Activated B cell treated with CpG ODN at 0.5 μM for 24 hours (primary cell): ENCODE measurements around the gene PCP4L1. TPM values are rescaled to one million over a fixed set of nuclear protein-coding genes. Genes with fewer than 3 reads are reported as not detected.
A peak's percentile ranks its signal among the peaks of the same experiment; 100 is the strongest.
"Not testable (repeated sequence)": the region's sequence is repeated elsewhere in the genome, so short reads cannot be mapped to it uniquely, and the experiment has no call there.

Experiments used
- ATAC-seq: fragments of 200-7000 bp; cut with Tn5 transposase; one replicate; pipeline ENCODE4 v1.10.0; 2021; ENCODE audit warnings: low read depth, mild to moderate bottlenecking, moderate library complexity
- CTCF ChIA-PET: fragments of 350-600 bp; sonication (Branson Sonifier 250); formaldehyde crosslinking; loops from one replicate; lab custom pipeline; 2021; ENCODE audit warnings: antibody characterized with exemption; lab: Charles Lee
- POLR2A ChIA-PET: fragments of 350-600 bp; sonication (Branson Sonifier 250); formaldehyde crosslinking; loops from one replicate; lab custom pipeline; 2021; ENCODE audit warnings: antibody characterized with exemption; lab: Charles Lee
- DNase-seq: peaks from one replicate; pipeline ENCODE4 v3.0.0; 2022
- H3K27ac Mint-ChIP-seq: one replicate; pipeline ENCODE4 v1.8.0; 2020; ENCODE audit warnings: mixed read lengths
- H3K27me3 Mint-ChIP-seq: one replicate; pipeline ENCODE4 v1.8.0; 2021; ENCODE audit warnings: mixed read lengths
- H3K36me3 Mint-ChIP-seq: one replicate; pipeline ENCODE4 v1.8.0; 2021; ENCODE audit warnings: low read depth, mixed read lengths
- H3K4me1 Mint-ChIP-seq: one replicate; pipeline ENCODE4 v1.8.0; 2021; ENCODE audit warnings: mixed read lengths
- H3K4me3 Mint-ChIP-seq: one replicate; pipeline ENCODE4 v1.8.0; 2020; ENCODE audit warnings: mild to moderate bottlenecking, mixed read lengths
- H3K9me3 Mint-ChIP-seq: one replicate; pipeline ENCODE4 v1.8.0; 2020; ENCODE audit warnings: mixed read lengths
- intact Hi-C: fragments of 100-400 bp; cut with micrococcal nuclease; formaldehyde crosslinking; loops from one replicate; pipeline ENCODE4 v1.15.1; 2024
- total RNA-seq: library from RNA; stranded (reverse); gene quantifications from 2 replicates; pipeline ENCODE4 v1.2.3, GENCODE V29; 2022
- TF ChIP-seq, protein P1 (sequence below): fragments of 200-600 bp; IDR thresholded peaks from one replicate; pipeline ENCODE4 v1.8.0; 2022; ENCODE audit warnings: antibody characterized with exemption, mild to moderate bottlenecking

PCP4L1 gene
- total RNA-seq, 1 donor from 2014 or later, result not detected

DNA sequence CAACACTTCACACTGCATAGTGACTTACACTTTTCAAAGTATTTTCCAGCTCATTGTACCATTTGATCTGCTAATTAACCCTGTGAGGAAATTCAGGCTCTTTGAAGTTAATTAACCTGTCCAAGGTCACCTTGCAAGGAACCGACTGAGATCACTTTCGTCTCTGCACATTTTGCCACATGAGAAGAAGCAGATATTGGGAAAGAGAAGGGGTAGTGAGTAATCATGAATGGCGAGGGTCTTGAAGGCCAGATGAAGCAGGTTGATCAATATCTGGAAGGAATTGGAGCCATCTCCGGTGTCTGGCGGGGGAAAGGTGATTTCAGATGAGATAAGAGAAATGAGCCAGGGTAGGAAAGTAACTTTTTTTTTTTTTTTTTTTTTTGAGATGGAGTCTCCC lies 38.5 kb upstream of the PCP4L1 start:
- no peaks in the 10 kb centered on the region for H3K9me3 Mint-ChIP-seq
- H3K27me3 Mint-ChIP-seq, result peaks cover 37% of the 10 kb centered on the region
- DNase-seq, result no peak
- TF ChIP-seq, protein P1, sequence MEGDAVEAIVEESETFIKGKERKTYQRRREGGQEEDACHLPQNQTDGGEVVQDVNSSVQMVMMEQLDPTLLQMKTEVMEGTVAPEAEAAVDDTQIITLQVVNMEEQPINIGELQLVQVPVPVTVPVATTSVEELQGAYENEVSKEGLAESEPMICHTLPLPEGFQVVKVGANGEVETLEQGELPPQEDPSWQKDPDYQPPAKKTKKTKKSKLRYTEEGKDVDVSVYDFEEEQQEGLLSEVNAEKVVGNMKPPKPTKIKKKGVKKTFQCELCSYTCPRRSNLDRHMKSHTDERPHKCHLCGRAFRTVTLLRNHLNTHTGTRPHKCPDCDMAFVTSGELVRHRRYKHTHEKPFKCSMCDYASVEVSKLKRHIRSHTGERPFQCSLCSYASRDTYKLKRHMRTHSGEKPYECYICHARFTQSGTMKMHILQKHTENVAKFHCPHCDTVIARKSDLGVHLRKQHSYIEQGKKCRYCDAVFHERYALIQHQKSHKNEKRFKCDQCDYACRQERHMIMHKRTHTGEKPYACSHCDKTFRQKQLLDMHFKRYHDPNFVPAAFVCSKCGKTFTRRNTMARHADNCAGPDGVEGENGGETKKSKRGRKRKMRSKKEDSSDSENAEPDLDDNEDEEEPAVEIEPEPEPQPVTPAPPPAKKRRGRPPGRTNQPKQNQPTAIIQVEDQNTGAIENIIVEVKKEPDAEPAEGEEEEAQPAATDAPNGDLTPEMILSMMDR, result no peak
- no peak overlapping the region for H3K27ac Mint-ChIP-seq
- CTCF ChIA-PET, result no interaction called here
- peaks cover 21% of the 10 kb centered on the region for H3K4me1 Mint-ChIP-seq
- ATAC-seq, result no peak
- intact Hi-C loops, result no loop called here
- peaks cover 2% of the 10 kb centered on the region for H3K36me3 Mint-ChIP-seq
- no peak overlapping the region for H3K4me3 Mint-ChIP-seq
- POLR2A ChIA-PET, result interaction anchor here (0.9 to 1.8 kb wide), 4 partner anchors 9 to 54 kb away, joined by 3 to 5 read pairs (median 4); partner anchors contain the start of genes NDUFS2 and PPOX

DNA sequence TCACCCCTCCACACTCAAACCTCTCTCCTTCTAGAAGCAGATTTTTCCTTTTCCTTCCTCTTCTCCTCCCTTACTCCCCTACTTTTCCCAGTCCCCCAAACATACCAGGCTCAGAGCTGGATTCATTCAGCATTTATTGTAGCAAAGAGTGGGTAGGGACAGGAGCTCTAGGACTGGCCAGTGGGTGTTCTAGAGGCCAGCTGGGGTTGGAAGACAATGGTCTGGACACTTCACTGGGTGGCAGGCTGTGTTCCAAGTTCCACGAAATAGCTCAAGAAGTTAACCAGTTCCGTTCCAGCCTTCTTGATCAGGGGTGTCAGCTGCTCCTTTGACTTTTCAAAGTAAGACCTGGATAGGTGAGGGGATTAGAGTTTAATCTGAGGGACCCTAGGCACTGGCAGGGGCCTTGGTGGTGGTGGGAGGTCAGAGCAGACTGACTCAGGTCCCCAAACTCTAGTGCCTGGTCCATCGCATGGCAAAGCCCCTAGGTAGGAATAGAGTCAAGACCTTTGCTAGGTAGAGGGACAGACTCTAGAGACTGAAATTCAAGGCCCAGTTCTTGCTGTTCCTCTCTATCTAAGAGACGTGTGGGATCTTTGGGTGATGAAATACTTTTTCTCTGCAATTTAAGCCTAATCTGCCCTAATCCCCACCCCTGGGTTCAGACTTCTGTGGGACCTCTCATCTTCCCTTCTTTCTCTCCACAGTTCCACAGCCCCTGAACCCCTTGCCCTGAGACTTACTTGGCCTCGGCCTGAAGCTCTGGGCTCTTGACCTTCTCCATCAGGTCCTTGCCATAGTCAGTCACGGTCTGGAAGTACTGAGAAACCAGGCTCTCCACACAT lies 36.1 kb upstream of the PCP4L1 start:
- TF ChIP-seq, protein P1, result no peak
- peaks cover 31% of the 10 kb centered on the region for H3K4me1 Mint-ChIP-seq
- H3K4me3 Mint-ChIP-seq, result no peak overlapping the region
- CTCF ChIA-PET, result interaction anchor here (0.6 to 1.9 kb wide), 3 partner anchors 11 to 160 kb away, joined by 3 to 5 read pairs (median 3); no protein-coding TSS in a partner anchor
- no peak overlapping the region for H3K27ac Mint-ChIP-seq
- H3K36me3 Mint-ChIP-seq, result peaks cover 3% of the 10 kb centered on the region
- ATAC-seq (no peak), DNase-seq (no peak)
- no peaks in the 10 kb centered on the region for H3K9me3 Mint-ChIP-seq
- intact Hi-C loops, result no loop called here
- POLR2A ChIA-PET, result interaction anchor here (0.7 to 1.2 kb wide), 3 partner anchors 14 to 19 kb away, joined by 3 to 4 read pairs (median 3); no protein-coding TSS in a partner anchor
- peaks cover 37% of the 10 kb centered on the region for H3K27me3 Mint-ChIP-seq

DNA sequence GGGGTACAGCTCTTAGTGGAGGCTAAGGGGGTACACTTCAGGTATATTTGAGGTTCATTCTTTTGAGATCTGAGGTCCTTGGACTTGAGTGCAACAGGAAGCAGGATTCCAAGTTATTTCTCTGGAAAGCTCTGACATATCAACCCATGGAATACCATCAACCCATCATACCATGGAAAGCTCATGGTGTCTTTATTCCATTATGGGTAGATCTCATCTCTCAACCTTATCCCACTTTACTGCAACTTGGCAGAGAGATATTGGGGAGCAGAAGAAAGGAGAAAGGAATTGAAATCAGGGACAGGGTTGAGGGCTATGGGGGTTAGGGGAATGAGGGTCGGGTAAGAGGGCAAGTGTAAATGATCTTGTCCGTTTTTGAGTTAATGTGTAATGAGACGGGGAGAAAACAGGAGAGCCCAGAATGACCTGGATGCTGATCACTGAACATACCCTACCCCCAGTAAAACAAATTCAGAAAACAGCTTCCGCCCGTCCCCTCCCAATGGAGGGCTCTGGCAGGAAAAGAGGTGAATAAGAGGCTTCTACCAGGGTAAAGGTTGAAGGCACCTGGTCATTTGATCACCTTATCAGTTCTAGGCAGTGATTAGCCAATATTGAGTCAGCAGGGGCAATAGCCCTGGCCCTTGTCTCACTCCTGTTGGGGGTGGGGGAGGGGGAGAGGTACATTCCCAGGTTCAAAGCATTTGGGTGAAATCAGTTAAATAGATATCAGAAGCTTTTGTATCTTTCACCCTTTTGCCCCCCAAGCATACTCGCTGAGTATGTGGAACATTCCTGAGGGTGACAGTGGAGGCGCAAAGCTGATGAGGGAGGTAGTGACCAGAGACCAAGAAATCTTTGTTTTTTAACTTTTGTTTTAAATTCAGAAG lies 34.5 kb upstream of the PCP4L1 start:
- Mint-ChIP-seq H3K4me3 (no peak overlapping the region), H3K36me3 (peaks cover 17% of the 10 kb centered on the region), H3K27ac (no peak overlapping the region), H3K27me3 (peaks cover 37% of the 10 kb centered on the region), H3K4me1 (peaks cover 29% of the 10 kb centered on the region), H3K9me3 (no peaks in the 10 kb centered on the region)
- POLR2A ChIA-PET, result interaction anchor here (0.5 kb wide), 2 partner anchors 166 to 518 kb away, joined by 3 to 6 read pairs; no protein-coding TSS in a partner anchor
- TF ChIP-seq, protein P1, result no peak
- intact Hi-C loops, result loop anchor here (2.0 kb wide), 2 partner anchors 21 to 39 kb away; partner anchors contain the start of gene NDUFS2
- ATAC-seq (no peak), DNase-seq (no peak)
- CTCF ChIA-PET, result interaction anchor here (0.7 to 2.1 kb wide), 4 partner anchors 14 to 159 kb away, joined by 3 to 26 read pairs (median 3); partner anchors contain the start of gene NDUFS2

DNA sequence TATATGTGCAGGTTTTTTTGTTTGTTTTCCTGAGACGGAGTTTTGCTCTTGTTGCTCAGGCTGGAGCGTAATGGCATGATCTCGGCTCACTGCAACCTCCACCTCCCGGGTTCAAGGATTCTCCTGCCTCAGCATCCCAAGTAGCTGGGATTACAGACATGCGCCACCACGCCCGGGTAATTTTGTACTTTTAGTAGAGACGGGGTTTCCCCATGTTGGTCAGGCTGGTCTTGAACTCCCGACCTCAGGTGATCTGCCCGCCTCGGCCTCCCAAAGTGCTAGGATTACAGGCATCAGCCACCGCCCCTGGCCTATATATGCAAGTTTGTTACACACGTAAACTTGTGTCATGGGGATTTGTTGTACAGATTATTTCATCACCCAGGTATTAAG lies 33.9 kb upstream of the PCP4L1 start:
- H3K4me3 Mint-ChIP-seq, H3K27ac Mint-ChIP-seq, H3K9me3 Mint-ChIP-seq, DNase-seq, ATAC-seq: not testable (repeated sequence)
- ChIA-PET CTCF (interaction anchor here (1.4 to 2.1 kb wide), 4 partner anchors 21 to 158 kb away, joined by 4 to 26 read pairs (median 14); partner anchors contain the start of gene SDHC), POLR2A (interaction anchor here (2.4 kb wide), 1 partner anchor 43 kb away, joined by 18 read pairs; no protein-coding TSS in a partner anchor)
- Mint-ChIP-seq H3K27me3 (peaks cover 32% of the 10 kb centered on the region), H3K4me1 (peaks cover 29% of the 10 kb centered on the region), H3K36me3 (peaks cover 22% of the 10 kb centered on the region)
- intact Hi-C loops, result loop anchor here (1.0 to 2.0 kb wide), 8 partner anchors 14 to 90 kb away; partner anchors contain the start of genes B4GALT3, NDUFS2, SDHC and USP21

DNA sequence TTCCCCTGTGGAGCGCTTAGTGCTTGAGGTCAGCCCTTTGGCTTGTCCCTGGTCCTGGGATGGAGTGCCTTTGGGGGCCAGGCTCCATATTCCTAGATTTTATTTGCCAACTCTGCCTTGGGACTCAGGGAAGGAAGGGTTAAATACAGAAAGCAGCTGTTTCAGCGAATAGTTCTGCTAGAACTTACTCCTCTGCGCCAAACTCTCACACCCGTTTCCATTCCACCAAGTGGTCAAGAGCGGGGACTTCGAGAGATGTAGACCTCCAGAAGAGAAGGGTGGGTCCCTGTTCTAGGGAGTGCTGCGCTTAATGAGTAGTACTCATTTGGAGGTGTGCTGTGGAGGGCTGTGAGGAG lies 33.4 kb upstream of the PCP4L1 start:
- CTCF ChIA-PET, result interaction anchor here (0.7 to 2.4 kb wide), 19 partner anchors 15 to 175 kb away, joined by 3 to 27 read pairs (median 8); partner anchors contain the start of genes ADAMTS4, NDUFS2, PPOX and SDHC
- no peaks in the 10 kb centered on the region for H3K9me3 Mint-ChIP-seq
- TF ChIP-seq, protein P1, result no peak
- H3K4me3 Mint-ChIP-seq, result peak overlapping the region; percentile 99
- no peak for DNase-seq
- peaks cover 28% of the 10 kb centered on the region for H3K27me3 Mint-ChIP-seq
- peak overlapping the region; percentile 93 for H3K27ac Mint-ChIP-seq
- POLR2A ChIA-PET, result interaction anchor here (0.6 to 3.2 kb wide), 18 partner anchors 11 to 482 kb away, joined by 3 to 43 read pairs (median 6); partner anchors contain the start of genes ARHGAP30, B4GALT3, DEDD and FCRLA
- H3K36me3 Mint-ChIP-seq, result peaks cover 24% of the 10 kb centered on the region
- H3K4me1 Mint-ChIP-seq, result peaks cover 29% of the 10 kb centered on the region
- intact Hi-C loops, result loop anchor here (1.0 to 2.0 kb wide), 8 partner anchors 15 to 89 kb away; partner anchors contain the start of genes B4GALT3, NDUFS2, SDHC and USP21
- no peak for ATAC-seq
